ENCODE results near the gene GTF2IRD1.

Gene GTF2IRD1

GRCh38 chr7:74473116-74473515 lies 19.4 kb downstream of the GTF2IRD1 start:
- H3K4me3 ChIP-seq (ENCODE audit: low read depth, low read length): no peak overlapping the region
- no peak for DNase-seq (ENCODE audit: low read depth)
- TF ChIP-seq CTCF (IDR thresholded peaks at IDR 0.05; ENCODE audit: low read depth, low read length, missing control alignments): no peak

GRCh38 chr7:74474271-74474865 lies 20.7 kb downstream of the GTF2IRD1 start:
- DNase-seq (ENCODE audit: low read depth): no peak
- TF ChIP-seq CTCF (IDR thresholded peaks at IDR 0.05; ENCODE audit: low read depth, low read length, missing control alignments): no peak
- no peak overlapping the region for H3K4me3 ChIP-seq (ENCODE audit: low read depth, low read length)

- no peak overlapping the region for H3K4me3 ChIP-seq (ENCODE audit: low read depth, low read length)
- DNase-seq (ENCODE audit: low read depth): no peak
- TF ChIP-seq CTCF (IDR thresholded peaks at IDR 0.05; ENCODE audit: low read depth, low read length, missing control alignments): no peak
Observed at GRCh38 chr7:74475243-74475986, 21.7 kb downstream of the GTF2IRD1 start.

GRCh38 chr7:74475987-74476350 lies 22.3 kb downstream of the GTF2IRD1 start:
- TF ChIP-seq CTCF (IDR thresholded peaks at IDR 0.05; ENCODE audit: low read depth, low read length, missing control alignments): no peak
- H3K4me3 ChIP-seq (ENCODE audit: low read depth, low read length): no peak overlapping the region
- DNase-seq (ENCODE audit: low read depth): no peak

- no peak overlapping the region for H3K4me3 ChIP-seq (ENCODE audit: low read depth, low read length)
- no peak for TF ChIP-seq CTCF (IDR thresholded peaks at IDR 0.05; ENCODE audit: low read depth, low read length, missing control alignments)
- DNase-seq (ENCODE audit: low read depth): no peak
Observed at GRCh38 chr7:74476626-74477025, 22.9 kb downstream of the GTF2IRD1 start.

- DNase-seq (ENCODE audit: low read depth): no peak
- no peak for TF ChIP-seq CTCF (IDR thresholded peaks at IDR 0.05; ENCODE audit: low read depth, low read length, missing control alignments)
- no peak overlapping the region for H3K4me3 ChIP-seq (ENCODE audit: low read depth, low read length)
Observed at GRCh38 chr7:74478671-74479065, 25.0 kb downstream of the GTF2IRD1 start.

Data from GM12864 (cell line).